IPS-NIHi11 (cell line): ENCODE data around the gene TMEM89.
A peak's percentile ranks its signal among the peaks of the same experiment; 100 is the strongest.

Experiments
- DNase-seq: peaks from one replicate; pipeline ENCODE4 v3.0.0; 2012; ENCODE audit warnings: mixed read lengths, low spot score

Gene TMEM89

GRCh38 chr3:48609088-48610005 is 12.2 kb downstream of the TMEM89 start, which contains the start of gene UQCRC1:
UQCRC1 (minus strand) TSS chr3:48609646; CDS start chr3:48609620, 26 bp downstream.
- DNase-seq = peak; percentile 97

- DNase-seq = no peak
Observed at GRCh38 chr3:48607519-48607918, 14.1 kb downstream of the TMEM89 start.

- no peak for DNase-seq
Observed at GRCh38 chr3:48601622-48601994, 20.0 kb downstream of the TMEM89 start.

GRCh38 chr3:48600711-48601621 is 20.6 kb downstream of the TMEM89 start:
- DNase-seq = no peak

- DNase-seq = no peak
Observed at GRCh38 chr3:48599509-48600285, 21.9 kb downstream of the TMEM89 start.

GRCh38 chr3:48599077-48599501 is 22.5 kb downstream of the TMEM89 start:
- DNase-seq = no peak

GRCh38 chr3:48598323-48599076 is 23.1 kb downstream of the TMEM89 start:
- DNase-seq = no peak

GRCh38 chr3:48597408-48597800 is 24.2 kb downstream of the TMEM89 start:
- no peak for DNase-seq

GRCh38 chr3:48596676-48597407 is 24.7 kb downstream of the TMEM89 start:
- no peak for DNase-seq

- no peak for DNase-seq
Observed at GRCh38 chr3:48596157-48596556, 25.4 kb downstream of the TMEM89 start.

GRCh38 chr3:48595526-48596121 is 25.9 kb downstream of the TMEM89 start:
- DNase-seq = peak; percentile 79

GRCh38 chr3:48595075-48595525 is 26.5 kb downstream of the TMEM89 start, which contains the start of gene COL7A1:
COL7A1 (minus strand) TSS chr3:48595329; CDS start chr3:48595159, 170 bp downstream.
- DNase-seq = peak; percentile 83

GRCh38 chr3:48594417-48595049 is 27.0 kb downstream of the TMEM89 start:
- DNase-seq = peak; percentile 79

GRCh38 chr3:48593337-48593736 is 28.2 kb downstream of the TMEM89 start:
- no peak for DNase-seq

- DNase-seq = no peak
Observed at GRCh38 chr3:48592519-48593087, 29.0 kb downstream of the TMEM89 start.

- no peak for DNase-seq
Observed at GRCh38 chr3:48591886-48592518, 29.6 kb downstream of the TMEM89 start.

- no peak for DNase-seq
Observed at GRCh38 chr3:48591436-48591835, 30.1 kb downstream of the TMEM89 start.

- no peak for DNase-seq
Observed at GRCh38 chr3:48588230-48588629, 33.3 kb downstream of the TMEM89 start.
